HTERT RPE-1 (cell line): ENCODE data around the gene TMEM25.
"Not testable (repeated sequence)": the region's sequence is repeated elsewhere in the genome, so short reads cannot be mapped to it uniquely, and the experiment has no call there.

Source experiments
- in situ Hi-C: fragments of 300-500 bp; cut with MboI; formaldehyde crosslinking; loops from 4 replicates; pipeline ENCODE4 v1.14.3; 2020; ENCODE audit warnings: low sequenced_read_pairs

TMEM25 gene

GRCh38 chr11:118530683-118531596 is at the start of gene TMEM25:
Gene TMEM25 (plus strand): TSS chr11:118531192. CDS start chr11:118531802, 610 bp downstream.
- in situ Hi-C loops: no loop called here

- in situ Hi-C loops: not testable (repeated sequence)
Measured at GRCh38 chr11:118481238-118481637, 49.8 kb upstream of the TMEM25 start.

GRCh38 chr11:118484405-118484804 is 46.6 kb upstream of the TMEM25 start:
- in situ Hi-C loops: no loop called here

- in situ Hi-C loops: no loop called here
Measured at GRCh38 chr11:118485273-118485672, 45.7 kb upstream of the TMEM25 start.

GRCh38 chr11:118488480-118489109 is 42.4 kb upstream of the TMEM25 start:
- in situ Hi-C loops: no loop called here

GRCh38 chr11:118491041-118491440 is 40.0 kb upstream of the TMEM25 start:
- in situ Hi-C loops: no loop called here

- in situ Hi-C loops: no loop called here
Measured at GRCh38 chr11:118497831-118498230, 33.2 kb upstream of the TMEM25 start.

GRCh38 chr11:118503216-118503615 is 27.8 kb upstream of the TMEM25 start:
- in situ Hi-C loops: no loop called here

GRCh38 chr11:118511601-118512000 is 19.4 kb upstream of the TMEM25 start:
- in situ Hi-C loops: no loop called here

- in situ Hi-C loops: no loop called here
Measured at GRCh38 chr11:118514103-118514502, 16.9 kb upstream of the TMEM25 start.

- in situ Hi-C loops: no loop called here
Measured at GRCh38 chr11:118519549-118519948, 11.4 kb upstream of the TMEM25 start.

GRCh38 chr11:118521892-118522311 is 9.1 kb upstream of the TMEM25 start:
- in situ Hi-C loops: no loop called here

GRCh38 chr11:118522571-118523072 is 8.4 kb upstream of the TMEM25 start:
- in situ Hi-C loops: no loop called here

GRCh38 chr11:118524356-118524755 is 6.6 kb upstream of the TMEM25 start:
- in situ Hi-C loops: no loop called here

- in situ Hi-C loops: no loop called here
Measured at GRCh38 chr11:118524757-118525470, 6.1 kb upstream of the TMEM25 start.

- in situ Hi-C loops: no loop called here
Measured at GRCh38 chr11:118526688-118527087, 4.3 kb upstream of the TMEM25 start.

GRCh38 chr11:118527109-118527508 is 3.9 kb upstream of the TMEM25 start, which contains the start of gene TTC36:
Gene TTC36 (plus strand): TSS chr11:118527474. CDS start chr11:118527495, 21 bp downstream.
- in situ Hi-C loops: no loop called here

- in situ Hi-C loops: no loop called here
Measured at GRCh38 chr11:118528511-118528910, 2.5 kb upstream of the TMEM25 start.

GRCh38 chr11:118529584-118530175 is 1.3 kb upstream of the TMEM25 start:
- in situ Hi-C loops: no loop called here

- in situ Hi-C loops: no loop called here
Measured at GRCh38 chr11:118530180-118530682, 761 bp upstream of the TMEM25 start.
